ENCODE data around the gene KCNIP1.

- TF ChIP-seq CTCF (IDR thresholded peaks at IDR 0.05) (no peak), POLR2A (IDR thresholded peaks at IDR 0.05) (no peak), EP300 (IDR thresholded peaks at IDR 0.05) (no peak)
Measured at GRCh38 chr5:170774831-170775230, 271.0 kb downstream of the KCNIP1 start.

Measured in tibial nerve (tissue), 4 donors.